ENCODE data around the gene TFPI. TPM values are rescaled to one million over a fixed set of nuclear protein-coding genes. Genes with fewer than 3 reads are reported as not detected.

TFPI gene
- total and polyA plus RNA-seq, 2 of the 8 experiments (the other 6 are each of a cell fraction or from before 2014, with no cell fraction given): 2.0 to 7.1 TPM

DNA sequence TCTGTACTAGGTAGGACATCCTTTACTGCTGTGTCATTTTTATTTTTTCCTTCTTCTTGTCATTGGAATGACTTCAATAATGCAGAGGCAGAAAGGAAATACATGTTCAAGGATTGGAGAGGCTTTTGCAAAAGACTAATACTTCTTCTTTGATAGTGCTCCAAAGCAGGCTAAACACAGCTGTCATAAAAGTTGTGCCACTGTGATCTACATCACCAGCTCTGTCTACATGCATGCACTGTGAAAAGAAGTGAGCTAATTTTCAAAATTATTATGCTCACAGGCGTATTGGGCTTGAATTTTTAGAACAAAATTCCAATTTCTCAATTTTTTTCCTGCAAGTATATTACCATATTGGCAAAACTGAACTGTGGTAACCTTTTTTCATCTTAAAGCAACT is 68.7 kb downstream of the TFPI start:
- Histone ChIP-seq H4K5ac (ENCODE audit: insufficient read length, low read depth, low read length) (no peak overlapping the region), H3K36me3 (ENCODE audit: control insufficient read depth in 2 of 4, insufficient read depth in 4 of 4, low read length in 3 of 4) (no peaks in the 10 kb centered on the region), H4K91ac (replicated peaks; ENCODE audit: insufficient read length, low read length) (no peak overlapping the region), H3K4me1 (replicated peaks in 1 of 4; ENCODE audit: control insufficient read depth in 3 of 4, insufficient read depth in 4 of 4, low read length in 3 of 4) (no peaks in the 10 kb centered on the region), H4K8ac (ENCODE audit: extremely low read depth, insufficient read depth, low read length) (no peak overlapping the region), H3K23ac (ENCODE audit: insufficient read length) (no peak overlapping the region), H4K20me1 (replicated peaks in 1 of 2; ENCODE audit: control insufficient read depth in 1 of 2, insufficient read depth in 2 of 2, low read length in 2 of 2) (no peaks in the 10 kb centered on the region), H3K79me2 (ENCODE audit: control insufficient read depth in 1 of 2, insufficient read depth in 2 of 2, low read length in 2 of 2) (no peaks in the 10 kb centered on the region), H3K4ac (replicated peaks; ENCODE audit: insufficient read length, low read depth, low read length) (no peak overlapping the region), H3K23me2 (ENCODE audit: low read depth, low read length) (no peaks in the 10 kb centered on the region), H2AFZ (ENCODE audit: low read length) (no peak overlapping the region), H3K27ac (ENCODE audit: low read depth, low read length) (no peak overlapping the region), H3K9ac (replicated peaks in 1 of 4; ENCODE audit: extremely low read depth in 1 of 4, low read depth in 3 of 4, low read length in 3 of 4) (no peak overlapping the region), H2BK5ac (ENCODE audit: low read depth, low read length) (no peak overlapping the region), H3K14ac (ENCODE audit: insufficient read length) (no peak overlapping the region), H3K56ac (replicated peaks; ENCODE audit: insufficient read length, low read depth, low read length) (no peak overlapping the region), H3K4me3 (ENCODE audit: extremely low read depth in 1 of 4, insufficient read depth in 2 of 4, low read depth in 3 of 4, low read length in 4 of 4) (no peak overlapping the region), H2AK5ac (ENCODE audit: low read depth, low read length) (no peak overlapping the region), H2BK12ac (ENCODE audit: low read depth, low read length) (no peak overlapping the region), H2BK15ac (ENCODE audit: low read length) (no peak overlapping the region), H3K4me2 (ENCODE audit: insufficient read depth in 1 of 2, low read depth in 2 of 2, low read length in 2 of 2) (no peak overlapping the region), H3K9me3 (ENCODE audit: insufficient read depth in 2 of 2, low read depth in 1 of 2, low read length in 1 of 2) (no peaks in the 10 kb centered on the region), H2BK20ac (ENCODE audit: low read length) (no peak overlapping the region), H3K18ac (ENCODE audit: extremely low read depth, low read length) (no peak overlapping the region), H2BK120ac (replicated peaks; ENCODE audit: low read depth, low read length) (no peak overlapping the region), H3K27me3 (replicated peaks in 1 of 4; ENCODE audit: control insufficient read depth in 3 of 4, extremely low read depth in 1 of 4, insufficient read depth in 3 of 4, low read length in 3 of 4) (no peaks in the 10 kb centered on the region), H3K79me1 (ENCODE audit: low read depth, low read length) (no peaks in the 10 kb centered on the region)
- DNase-seq (ENCODE audit: low read depth in 1 of 2, low spot score in 2 of 2) (no peak), FAIRE-seq (peak; percentile 24)
- ChIA-PET CTCF (ENCODE audit: partially characterized antibody) (interaction anchor here (0.7 to 1.0 kb wide), 2 partner anchors 10 to 14 kb away, joined by 3 to 6 read pairs; no protein-coding TSS in a partner anchor), POLR2A (ENCODE audit: partially characterized antibody) (no interaction called here)
- no peak for TF ChIP-seq HDAC2 (IDR thresholded peaks at IDR 0.05; ENCODE audit: borderline replicate concordance in 1 of 2, low read depth in 2 of 2, low read length in 2 of 2)
- WGBS, 2 experiments (ENCODE audit: extremely low coverage in 1 of 2, insufficient coverage in 1 of 2, insufficient read length in 1 of 2, insufficient replicate concordance in 2 of 2, low coverage in 1 of 2, low lambda C conversion rate in 2 of 2, missing lambda C conversion rate in 1 of 2): 91% methylated on average over 1 of the region's 1 CpG; no CpG with 5 or more reads in 1 of the 2 experiments
